Lung (tissue), 12 donors: ENCODE data around the gene FBP1. TPM values are rescaled to one million over a fixed set of nuclear protein-coding genes. Genes with fewer than 3 reads are reported as not detected.

ENCODE experiments used
- ATAC-seq: fragments of 200-7000 bp; cut with Tn5 transposase; one replicate; pipeline ENCODE4 v1.9.1; 2020; ENCODE audit warnings: moderate number of reproducible peaks; ENCODE audit not compliant: insufficient read depth, low FRiP score
- DNase-seq, 3 donors: peaks; one replicate each; pipeline ENCODE4 v3.0.0-alpha.2; 2013 to 2017
- H3K27ac ChIP-seq, 2 donors: one replicate each; pipeline ENCODE4 v1.5.1; 2013; ENCODE audit warnings: mild to moderate bottlenecking in 2 of 2, moderate library complexity in 2 of 2, control low read depth in 1 of 2, inconsistent platforms in 1 of 2, low read depth in 1 of 2, low read length in 1 of 2
- H3K27me3 ChIP-seq, 3 donors: one replicate each; pipeline ENCODE4 v1.5.1; 2013; ENCODE audit warnings: low read length in 2 of 3; ENCODE audit not compliant: control insufficient read depth in 3 of 3, insufficient read depth in 3 of 3
- H3K36me3 ChIP-seq, 4 donors: one replicate each; pipeline ENCODE4 v1.5.1; 2013; ENCODE audit warnings: low read length in 4 of 4, mild to moderate bottlenecking in 1 of 4, moderate library complexity in 1 of 4; ENCODE audit not compliant: control insufficient read depth in 4 of 4, insufficient read depth in 4 of 4
- H3K4me1 ChIP-seq, 5 donors: one replicate each; pipeline ENCODE4 v1.5.1; 2013; ENCODE audit warnings: low read length in 5 of 5, mild to moderate bottlenecking in 2 of 5, moderate library complexity in 1 of 5; ENCODE audit not compliant: control insufficient read depth in 5 of 5, insufficient read depth in 5 of 5
- H3K4me3 ChIP-seq: one replicate; pipeline ENCODE4 v1.5.1; 2013; ENCODE audit warnings: mild to moderate bottlenecking, control low read depth, moderate library complexity
- H3K9ac ChIP-seq, 2 donors: one replicate each; pipeline ENCODE4 v1.5.1; 2013; ENCODE audit warnings: low read length in 2 of 2, control low read depth in 1 of 2; ENCODE audit not compliant: insufficient read depth in 1 of 2
- H3K9me3 ChIP-seq, 4 donors: one replicate each; pipeline ENCODE4 v1.5.1; 2013; ENCODE audit warnings: low read length in 3 of 4, mild to moderate bottlenecking in 1 of 4, moderate library complexity in 1 of 4; ENCODE audit not compliant: control insufficient read depth in 4 of 4, insufficient read depth in 3 of 4
- CTCF ChIP-seq: IDR thresholded peaks from 2 replicates; pipeline ENCODE4 v1.5.1; 2012; ENCODE audit warnings: mild to moderate bottlenecking; ENCODE audit errors: control extremely low read depth, extremely low read depth
- WGBS, 2 donors: extraction: QIAGEN DNeasy Blood & Tissue Kit; methylation state at CpG; one replicate each; pipeline ENCODE4 v1.1.7; 2013; 5-methylcytosine and 5-hydroxymethylcytosine counted together
- polyA plus RNA-seq, 2 donors: library from polyadenylated mRNA; stranded (reverse); fragments of 200-250 nt; gene quantifications; one replicate each; pipeline ENCODE4 v1.2.1, GENCODE V29; 2013
- total RNA-seq, 2 donors: library from RNA; depleted of rRNA in 1 of 2; stranded (reverse); fragments of >200 nt in 1 of 2; gene quantifications; one replicate each; pipeline ENCODE4 v1.2.1, GENCODE V29; 2014 to 2021
- donor health status: control.
- donor health status: control.
- donor health status: Bipolar disorder and iron deficiency.
- donor health status: healthy.
- donor health status: DM: yes; HTN: yes; CAD: no.

FBP1 gene
- total and polyA plus RNA-seq, 4 donors, result 17.1 to 259 (median 154) TPM

- no peak for TF ChIP-seq CTCF
- no peaks in the 10 kb centered on the region for H3K27me3 ChIP-seq
- H3K9ac ChIP-seq, result no peak overlapping the region
- H3K4me3 ChIP-seq, result no peak overlapping the region
- peak overlapping the region in 1 of 2 donors; percentile 73 for H3K27ac ChIP-seq
- DNase-seq, result no peak
- 66 to 76% methylated on average over 10 of the region's 10 CpGs for WGBS, 2 donors
- peak; percentile 66 for ATAC-seq
- peaks cover 0 to 3% (median 0%) of the 10 kb centered on the region in 5 donors for H3K4me1 ChIP-seq
- H3K36me3 ChIP-seq, result no peaks in the 10 kb centered on the region
- no peaks in the 10 kb centered on the region for H3K9me3 ChIP-seq
These were observed 15.0 kb upstream of the FBP1 start for GRCh38 chr9:94654165-94654894.

- Histone ChIP-seq H3K9me3 (no peaks in the 10 kb centered on the region), H3K27ac (no peak overlapping the region), H3K36me3 (no peaks in the 10 kb centered on the region), H3K4me1 (peaks cover 0 to 8% (median 0%) of the 10 kb centered on the region in 5 donors), H3K4me3 (no peak overlapping the region), H3K9ac (no peak overlapping the region), H3K27me3 (no peaks in the 10 kb centered on the region)
- TF ChIP-seq CTCF, result no peak
- 95 to 96% methylated on average over 4 of the region's 4 CpGs for WGBS, 2 donors
- DNase-seq, result no peak
- no peak for ATAC-seq
These were observed 11.6 kb upstream of the FBP1 start for GRCh38 chr9:94650949-94651348.

- TF ChIP-seq CTCF, result no peak
- Histone ChIP-seq H3K36me3 (no peaks in the 10 kb centered on the region), H3K9me3 (no peaks in the 10 kb centered on the region), H3K4me3 (no peak overlapping the region), H3K4me1 (peaks cover 0 to 8% (median 0%) of the 10 kb centered on the region in 5 donors), H3K9ac (no peak overlapping the region), H3K27ac (peak overlapping the region in 1 of 2 donors; percentile 76), H3K27me3 (no peaks in the 10 kb centered on the region)
- ATAC-seq (peak; percentile 74), DNase-seq (no peak)
- 40 to 59% methylated on average over 12 of the region's 12 CpGs for WGBS, 2 donors
These were observed 9.9 kb upstream of the FBP1 start for GRCh38 chr9:94649100-94649819.
